Vagina (tissue), 2 donors: ENCODE measurements around the gene TMCC2. TPM values are rescaled to one million over a fixed set of nuclear protein-coding genes. Genes with fewer than 3 reads are reported as not detected.

Experiments used
- DNase-seq, 2 donors: peaks; one replicate each; pipeline ENCODE4 v3.0.0-alpha.2; 2017; ENCODE audit errors: extremely low spot score in 2 of 2
- H3K27ac ChIP-seq: fragments of 200-600 bp; sonication (generic); one replicate; pipeline ENCODE4 v1.5.1; 2019
- H3K27me3 ChIP-seq: fragments of 200-600 bp; sonication (generic); one replicate; pipeline ENCODE4 v1.5.1; 2019
- H3K36me3 ChIP-seq, 2 donors: fragments of 200-600 bp; sonication (generic); one replicate each; pipeline ENCODE4 v1.5.1; 2017 to 2019
- H3K4me1 ChIP-seq: fragments of 200-600 bp; sonication (generic); one replicate; pipeline ENCODE4 v1.5.1; 2019
- H3K4me3 ChIP-seq, 2 donors: fragments of 200-600 bp; sonication (generic); 1 replicate in 1 of 2; 2 replicates in 1 of 2; pipeline ENCODE4 v1.5.1; 2016 to 2019
- H3K9me3 ChIP-seq: fragments of 200-600 bp; sonication (generic); one replicate; pipeline ENCODE4 v1.5.1; 2019
- CTCF ChIP-seq, 3 experiments: fragments of 450-650 bp in 2 of 3; fragments of 200-600 bp in 1 of 3; sonication (generic) in 1 of 3; IDR thresholded peaks; one replicate each; pipeline ENCODE4 v1.5.1; 2017 to 2019; ENCODE audit warnings: antibody characterized with exemption in 3 of 3, mild to moderate bottlenecking in 2 of 3, moderate library complexity in 2 of 3
- POLR2A ChIP-seq, 2 donors: fragments of 450-650 bp; IDR thresholded peaks; one replicate each; pipeline ENCODE4 v1.6.1; 2017; ENCODE audit warnings: antibody characterized with exemption in 2 of 2, mild to moderate bottlenecking in 2 of 2, moderate library complexity in 2 of 2
- POLR2AphosphoS5 ChIP-seq, 2 donors: sonication (generic); formaldehyde crosslinking; IDR thresholded peaks; one replicate each; pipeline ENCODE4 v1.9.0; 2017; ENCODE audit warnings: antibody characterized with exemption in 2 of 2, mild to moderate bottlenecking in 2 of 2, low read depth in 1 of 2; ENCODE audit not compliant: insufficient read depth in 1 of 2
- intact Hi-C: fragments of 100-400 bp; cut with DNase I; formaldehyde crosslinking; loops from one replicate; pipeline ENCODE4 v1.15.1; 2023
- total RNA-seq: library from RNA; depleted of rRNA; stranded (reverse); fragments of >200 nt; gene quantifications from one replicate; pipeline ENCODE4 v1.2.3, GENCODE V29; 2016

The TMCC2 gene
- total RNA-seq, 1 donor from 2014 or later: 4.9 TPM

- H3K4me3 ChIP-seq: no peak overlapping the region
- no peaks in the 10 kb centered on the region for H3K27me3 ChIP-seq
- no peaks in the 10 kb centered on the region for H3K36me3 ChIP-seq
- no peak for DNase-seq
- no peak for TF ChIP-seq POLR2AphosphoS5 (IDR thresholded peaks at IDR 0.05; ENCODE audit: insufficient read depth in 1 of 2, low read depth in 1 of 2)
- no peak for TF ChIP-seq POLR2A (IDR thresholded peaks at IDR 0.05)
- no peak for TF ChIP-seq CTCF (IDR thresholded peaks at IDR 0.05)
- intact Hi-C loops: no loop called here
- H3K27ac ChIP-seq: peak overlapping the region; percentile 37
- H3K9me3 ChIP-seq: no peaks in the 10 kb centered on the region
- H3K4me1 ChIP-seq: peaks cover 47% of the 10 kb centered on the region
Measured at GRCh38 chr1:205190845-205191577, 36.7 kb upstream of the TMCC2 start.

DNA sequence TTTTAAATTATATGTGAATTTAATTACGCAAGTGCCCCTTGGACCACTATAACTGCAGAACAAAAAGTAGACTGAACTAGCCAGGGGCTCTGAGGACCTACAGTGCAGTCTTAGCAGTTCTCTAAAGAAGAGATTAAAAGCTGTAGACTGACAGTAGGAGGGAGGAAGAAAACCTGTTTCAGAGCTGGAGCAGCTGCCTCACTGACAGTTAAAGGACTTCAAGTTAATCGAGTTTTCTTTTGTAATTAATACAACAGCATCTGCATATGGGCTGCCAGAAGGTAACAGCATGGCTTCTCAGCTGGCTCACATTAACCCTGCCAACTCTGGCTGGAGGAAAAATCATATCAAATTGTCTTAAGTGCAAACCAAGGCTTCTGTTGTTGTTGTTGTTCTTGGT is 36.1 kb upstream of the TMCC2 start:
- H3K27ac ChIP-seq: no peak overlapping the region
- no peaks in the 10 kb centered on the region for H3K9me3 ChIP-seq
- H3K27me3 ChIP-seq: no peaks in the 10 kb centered on the region
- TF ChIP-seq CTCF (IDR thresholded peaks at IDR 0.05): no peak
- no peak for TF ChIP-seq POLR2AphosphoS5 (IDR thresholded peaks at IDR 0.05; ENCODE audit: insufficient read depth in 1 of 2, low read depth in 1 of 2)
- no peak for TF ChIP-seq POLR2A (IDR thresholded peaks at IDR 0.05)
- no peak overlapping the region for H3K4me3 ChIP-seq
- DNase-seq: no peak
- intact Hi-C loops: no loop called here
- peaks cover 47% of the 10 kb centered on the region for H3K4me1 ChIP-seq
- no peaks in the 10 kb centered on the region for H3K36me3 ChIP-seq

DNA sequence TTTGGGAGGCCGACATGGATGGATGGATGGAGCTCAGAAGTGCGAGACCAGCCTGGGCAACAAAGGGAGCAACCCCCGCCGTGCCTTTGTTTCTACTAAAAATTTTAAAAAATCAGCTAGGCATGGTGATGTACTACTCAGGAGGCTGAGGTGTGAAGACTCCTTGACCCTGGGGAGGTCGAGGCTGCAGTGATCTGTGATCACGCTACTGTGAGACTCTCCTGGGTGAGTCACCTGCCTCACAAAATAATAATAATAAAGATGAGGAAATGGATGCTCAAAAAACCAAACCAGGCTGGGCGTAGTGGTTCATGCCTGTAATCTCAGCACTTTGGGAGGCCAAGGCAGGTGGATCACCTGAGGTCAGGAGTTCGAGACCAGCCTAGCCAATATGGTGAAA is 35.5 kb upstream of the TMCC2 start:
- Histone ChIP-seq H3K27ac (no peak overlapping the region), H3K4me1 (peaks cover 47% of the 10 kb centered on the region), H3K4me3 (no peak overlapping the region), H3K27me3 (no peaks in the 10 kb centered on the region), H3K9me3 (no peaks in the 10 kb centered on the region), H3K36me3 (no peaks in the 10 kb centered on the region)
- intact Hi-C loops: no loop called here
- no peak for TF ChIP-seq CTCF (IDR thresholded peaks at IDR 0.05)
- TF ChIP-seq POLR2AphosphoS5 (IDR thresholded peaks at IDR 0.05; ENCODE audit: insufficient read depth in 1 of 2, low read depth in 1 of 2): no peak
- TF ChIP-seq POLR2A (IDR thresholded peaks at IDR 0.05): no peak
- DNase-seq: no peak

DNA sequence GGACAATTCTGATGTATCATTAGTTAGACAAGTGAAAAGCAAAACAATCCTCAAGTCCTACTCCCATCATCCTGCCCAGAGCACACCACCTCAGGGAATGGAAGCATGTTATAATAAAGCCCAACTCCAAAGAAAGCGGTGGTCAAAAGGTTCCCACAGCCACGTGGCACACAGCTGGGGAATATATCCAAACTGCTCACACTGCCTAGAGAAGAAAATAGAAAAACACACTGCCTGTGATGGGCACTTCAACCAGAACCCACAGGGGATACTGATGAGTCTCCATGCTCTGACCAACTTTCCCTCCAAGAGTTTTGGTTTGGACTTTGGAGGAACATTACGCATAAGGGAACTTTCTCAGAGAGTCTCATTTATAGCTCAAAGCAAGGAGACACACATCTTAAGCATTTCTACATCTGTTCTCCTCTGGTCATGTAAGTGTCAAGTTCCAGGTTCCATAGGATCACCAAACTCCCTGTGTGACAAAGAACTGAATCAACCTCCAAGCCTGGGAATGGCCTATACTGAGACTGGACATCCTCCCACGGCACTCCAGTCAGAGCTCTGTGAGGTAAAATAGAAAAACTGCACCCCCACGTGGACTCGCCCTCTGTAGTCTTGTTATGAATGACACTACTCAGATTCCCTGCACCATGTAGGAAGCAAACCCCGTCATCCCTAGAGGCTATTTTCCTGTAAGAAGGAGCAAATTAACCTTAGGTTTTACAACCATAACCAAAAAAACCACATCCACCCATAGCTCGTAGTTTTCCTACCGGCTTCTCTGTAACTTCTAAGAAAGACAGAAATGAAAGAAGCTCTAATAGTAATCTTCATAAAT is 28.4 kb upstream of the TMCC2 start:
- H3K9me3 ChIP-seq: no peaks in the 10 kb centered on the region
- intact Hi-C loops: no loop called here
- DNase-seq: no peak
- H3K4me1 ChIP-seq: peaks cover 4% of the 10 kb centered on the region
- H3K4me3 ChIP-seq: no peak overlapping the region
- TF ChIP-seq POLR2A (IDR thresholded peaks at IDR 0.05) (no peak), CTCF (IDR thresholded peaks at IDR 0.05) (no peak), POLR2AphosphoS5 (IDR thresholded peaks at IDR 0.05; ENCODE audit: insufficient read depth in 1 of 2, low read depth in 1 of 2) (no peak)
- no peaks in the 10 kb centered on the region for H3K27me3 ChIP-seq
- no peak overlapping the region for H3K27ac ChIP-seq
- no peaks in the 10 kb centered on the region for H3K36me3 ChIP-seq

- Histone ChIP-seq H3K27ac (no peak overlapping the region), H3K4me1 (peaks cover 10% of the 10 kb centered on the region), H3K36me3 (no peaks in the 10 kb centered on the region), H3K27me3 (no peaks in the 10 kb centered on the region), H3K9me3 (no peaks in the 10 kb centered on the region), H3K4me3 (no peak overlapping the region)
- intact Hi-C loops: no loop called here
- TF ChIP-seq POLR2A (IDR thresholded peaks at IDR 0.05) (no peak), CTCF (IDR thresholded peaks at IDR 0.05) (no peak), POLR2AphosphoS5 (IDR thresholded peaks at IDR 0.05; ENCODE audit: insufficient read depth in 1 of 2, low read depth in 1 of 2) (no peak)
- DNase-seq: no peak
Measured at GRCh38 chr1:205199931-205200299, 27.8 kb upstream of the TMCC2 start.
